Measurements from ENCODE around the gene FOXL3. TPM values are rescaled to one million over a fixed set of nuclear protein-coding genes. Genes with fewer than 3 reads are reported as not detected.
"Not testable (repeated sequence)": the region's sequence is repeated elsewhere in the genome, so short reads cannot be mapped to it uniquely, and the experiment has no call there.

The FOXL3 gene
- total RNA-seq, 1 donor from 2014 or later: not detected

GRCh38 chr7:335358-336148, 45.6 kb downstream of the FOXL3 start:
- H3K36me3 ChIP-seq: no peaks in the 10 kb centered on the region
- TF ChIP-seq CTCF (IDR thresholded peaks at IDR 0.05): no peak
- no peak overlapping the region for H3K27ac ChIP-seq
- no peaks in the 10 kb centered on the region for H3K27me3 ChIP-seq (ENCODE audit: low read depth)
- no peak for ATAC-seq
- peaks cover 18% of the 10 kb centered on the region for H3K4me1 ChIP-seq
- H3K4me3 ChIP-seq: no peak overlapping the region
- intact Hi-C loops (cut with DNase I): no loop called here
- H3K9me3 ChIP-seq: no peaks in the 10 kb centered on the region
- no peak for DNase-seq

- H3K9me3 ChIP-seq; H3K36me3 ChIP-seq; intact Hi-C loops (cut with DNase I); DNase-seq; ATAC-seq; H3K27me3 ChIP-seq (ENCODE audit: low read depth); H3K27ac ChIP-seq; H3K4me3 ChIP-seq: not testable (repeated sequence)
- H3K4me1 ChIP-seq: peaks cover 18% of the 10 kb centered on the region
Measured at GRCh38 chr7:336149-336533, 46.2 kb downstream of the FOXL3 start.

- DNase-seq (no peak), ATAC-seq (no peak)
- no peak for TF ChIP-seq CTCF (IDR thresholded peaks at IDR 0.05)
- intact Hi-C loops (cut with DNase I): no loop called here
- H3K27ac ChIP-seq: no peak overlapping the region
- no peaks in the 10 kb centered on the region for H3K36me3 ChIP-seq
- H3K9me3 ChIP-seq: no peaks in the 10 kb centered on the region
- H3K27me3 ChIP-seq (ENCODE audit: low read depth): no peaks in the 10 kb centered on the region
- H3K4me3 ChIP-seq: no peak overlapping the region
- H3K4me1 ChIP-seq: peaks cover 14% of the 10 kb centered on the region
Measured at GRCh38 chr7:336810-337566, 47.0 kb downstream of the FOXL3 start.

- Histone ChIP-seq H3K4me1 (peaks cover 8% of the 10 kb centered on the region), H3K36me3 (no peaks in the 10 kb centered on the region), H3K27ac (no peak overlapping the region), H3K27me3 (ENCODE audit: low read depth) (no peaks in the 10 kb centered on the region), H3K9me3 (no peaks in the 10 kb centered on the region), H3K4me3 (no peak overlapping the region)
- intact Hi-C loops (cut with DNase I): no loop called here
- no peak for DNase-seq
- ATAC-seq: no peak
- TF ChIP-seq CTCF (IDR thresholded peaks at IDR 0.05): no peak
Measured at GRCh38 chr7:337567-337951, 47.6 kb downstream of the FOXL3 start.

- no peak for TF ChIP-seq CTCF (IDR thresholded peaks at IDR 0.05)
- intact Hi-C loops (cut with DNase I): no loop called here
- Histone ChIP-seq H3K4me3 (no peak overlapping the region), H3K27me3 (ENCODE audit: low read depth) (no peaks in the 10 kb centered on the region), H3K36me3 (no peaks in the 10 kb centered on the region), H3K4me1 (no peaks in the 10 kb centered on the region), H3K9me3 (no peaks in the 10 kb centered on the region), H3K27ac (no peak overlapping the region)
- DNase-seq (no peak), ATAC-seq (no peak)
Measured at GRCh38 chr7:338295-339061, 48.5 kb downstream of the FOXL3 start.
